CD14-positive monocyte (primary cell): ENCODE results near the gene TNFRSF14. TPM values are rescaled to one million over a fixed set of nuclear protein-coding genes. Genes with fewer than 3 reads are reported as not detected.

Experiments used
- DNase-seq, 3 donors: peaks; one replicate each; pipeline ENCODE4 v3.0.0-alpha.2; 2011 to 2022
- H2AFZ ChIP-seq: 2 replicates; pipeline ENCODE4 v1.6.0; 2012; ENCODE audit warnings: mild to moderate bottlenecking, low read depth, low read length, inconsistent platforms; ENCODE audit not compliant: insufficient read depth, poor library complexity, severe bottlenecking
- H3K27ac ChIP-seq, 2 donors: 1 replicate in 1 of 2; 2 replicates in 1 of 2; pipeline ENCODE4 v1.5.1; 2012 to 2013; ENCODE audit warnings: low read length in 2 of 2, control low read depth in 1 of 2, inconsistent platforms in 1 of 2, low read depth in 1 of 2, mild to moderate bottlenecking in 1 of 2
- H3K27me3 ChIP-seq, 2 donors: one replicate each; pipeline versions ENCODE4 v1.6.0 to v1.6.1; 2011 to 2013; ENCODE audit warnings: low read length in 2 of 2; ENCODE audit not compliant: control insufficient read depth in 2 of 2, insufficient read depth in 2 of 2
- H3K36me3 ChIP-seq, 2 donors: replicated peaks in 1 of 2; 1 replicate in 1 of 2; 2 replicates in 1 of 2; pipeline versions ENCODE4 v1.5.1 to v1.6.1; 2012 to 2013; ENCODE audit warnings: low read length in 2 of 2, control low read depth in 1 of 2, inconsistent platforms in 1 of 2, mild to moderate bottlenecking in 1 of 2; ENCODE audit not compliant: insufficient read depth in 2 of 2, control insufficient read depth in 1 of 2
- H3K4me1 ChIP-seq, 2 donors: 1 replicate in 1 of 2; 2 replicates in 1 of 2; pipeline versions ENCODE4 v1.5.1 to v1.6.1; 2012 to 2013; ENCODE audit warnings: low read length in 2 of 2, control low read depth in 1 of 2, inconsistent platforms in 1 of 2, mild to moderate bottlenecking in 1 of 2, moderate library complexity in 1 of 2; ENCODE audit not compliant: insufficient read depth in 2 of 2, control insufficient read depth in 1 of 2
- H3K4me2 ChIP-seq: replicated peaks from 2 replicates; pipeline ENCODE3; 2012; ENCODE audit warnings: low read length, moderate library complexity, mild to moderate bottlenecking; ENCODE audit not compliant: poor library complexity, severe bottlenecking; ENCODE audit errors: extremely low read depth
- H3K4me3 ChIP-seq, 3 experiments: fragments of 200-600 bp in 1 of 3; sonication (generic) in 1 of 3; replicated peaks in 1 of 3; 1 replicate in 2 of 3; 2 replicates in 1 of 3; pipeline ENCODE4 v1.5.1; 2011 to 2013; ENCODE audit warnings: low read length in 3 of 3, mild to moderate bottlenecking in 3 of 3, control low read depth in 2 of 3, low read depth in 2 of 3, inconsistent platforms in 1 of 3, moderate library complexity in 1 of 3
- H3K79me2 ChIP-seq: 2 replicates; pipeline ENCODE4 v1.6.0; 2012; ENCODE audit warnings: mild to moderate bottlenecking, control low read depth, inconsistent platforms, low read length, moderate library complexity; ENCODE audit not compliant: insufficient read depth
- H3K9ac ChIP-seq: 2 replicates; pipeline ENCODE4 v1.6.0; 2017; ENCODE audit warnings: low read length, mild to moderate bottlenecking; ENCODE audit not compliant: insufficient read depth, poor library complexity, severe bottlenecking
- H3K9me3 ChIP-seq, 2 donors: replicated peaks in 1 of 2; 1 replicate in 1 of 2; 2 replicates in 1 of 2; pipeline versions ENCODE4 v1.5.1 to v1.6.1; 2012 to 2013; ENCODE audit warnings: low read length in 2 of 2, control low read depth in 1 of 2; ENCODE audit not compliant: control insufficient read depth in 1 of 2, insufficient read depth in 1 of 2
- H4K20me1 ChIP-seq: 2 replicates; pipeline ENCODE4 v1.6.0; 2012; ENCODE audit warnings: mild to moderate bottlenecking, low read length, control low read depth, moderate library complexity; ENCODE audit not compliant: insufficient read depth
- H3K27ac Mint-ChIP-seq, 7 donors: one replicate each; pipeline ENCODE4 v1.8.0; 2020; ENCODE audit warnings: mild to moderate bottlenecking in 7 of 7, mixed read lengths in 7 of 7, moderate library complexity in 6 of 7, inconsistent platforms in 2 of 7
- H3K27me3 Mint-ChIP-seq, 3 donors: one replicate each; pipeline ENCODE4 v1.8.0; 2021 to 2022; ENCODE audit warnings: low read depth in 3 of 3, mild to moderate bottlenecking in 3 of 3, mixed read lengths in 3 of 3, moderate library complexity in 3 of 3, inconsistent platforms in 1 of 3
- H3K36me3 Mint-ChIP-seq, 2 donors: one replicate each; pipeline ENCODE4 v1.8.0; 2020; ENCODE audit warnings: mixed read lengths in 2 of 2, inconsistent platforms in 1 of 2, mild to moderate bottlenecking in 1 of 2
- H3K4me1 Mint-ChIP-seq: one replicate; pipeline ENCODE4 v1.8.0; 2020; ENCODE audit warnings: mild to moderate bottlenecking, mixed read lengths
- H3K4me3 Mint-ChIP-seq, 2 donors: one replicate each; pipeline ENCODE4 v1.8.0; 2020; ENCODE audit warnings: mild to moderate bottlenecking in 2 of 2, mixed read lengths in 2 of 2, moderate library complexity in 1 of 2
- H3K9me3 Mint-ChIP-seq, 7 donors: one replicate each; pipeline ENCODE4 v1.8.0; 2020 to 2022; ENCODE audit warnings: mixed read lengths in 7 of 7, mild to moderate bottlenecking in 6 of 7, moderate library complexity in 6 of 7, inconsistent platforms in 2 of 7
- CTCF ChIP-seq: fragments of 200-600 bp; IDR thresholded peaks from one replicate; pipeline ENCODE4 v1.8.0; 2022; ENCODE audit warnings: antibody characterized with exemption, mild to moderate bottlenecking
- WGBS: methylation state at CpG from one replicate; pipeline ENCODE4 v1.1.5; 2013; ENCODE audit warnings: missing lambda C conversion rate; ENCODE audit not compliant: insufficient coverage; 5-methylcytosine and 5-hydroxymethylcytosine counted together
- intact Hi-C, 2 donors: fragments of 100-400 bp; cut with micrococcal nuclease; formaldehyde crosslinking; loops; one replicate each; pipeline versions ENCODE4 v1.15.0 to v1.15.1; 2023
- polyA plus RNA-seq, 3 donors: library from polyadenylated mRNA; depleted of rRNA in 1 of 3; unstranded in 2 of 3; stranded (reverse) in 1 of 3; fragments of 300-500 nt in 2 of 3; fragments of >200 nt in 1 of 3; fragmentation: Illumina TruSeq in 2 of 3; gene quantifications; 1 replicate in 2 of 3; 2 replicates in 1 of 3; pipeline ENCODE4 v1.2.3, GENCODE V29; 2012 to 2021

Gene TNFRSF14
- polyA plus RNA-seq, 3 donors, result 62.1 to 512 (median 64.4) TPM

GRCh38 chr1:2593251-2593878, 37.2 kb downstream of the TNFRSF14 start:
- TF ChIP-seq CTCF, result no peak
- Histone ChIP-seq H3K9me3 (no peaks in the 10 kb centered on the region), H4K20me1 (no peaks in the 10 kb centered on the region), H3K36me3 (peaks cover 0 to 4% of the 10 kb centered on the region in 2 donors), H3K27me3 (no peaks in the 10 kb centered on the region), H3K4me2 (no peak overlapping the region), H3K27ac (no peak overlapping the region), H3K79me2 (no peaks in the 10 kb centered on the region), H3K4me1 (peaks cover 4 to 9% of the 10 kb centered on the region in 2 donors), H2AFZ (no peak overlapping the region), H3K9ac (peak overlapping the region; percentile 21), H3K4me3 (no peak overlapping the region)
- WGBS, result 88% methylated on average over 20 of the region's 26 CpGs
- Mint-ChIP-seq H3K27ac (no peak overlapping the region), H3K27me3 (peaks cover 6 to 24% (median 7%) of the 10 kb centered on the region in 3 donors), H3K4me3 (no peak overlapping the region), H3K36me3 (peaks cover 4 to 6% of the 10 kb centered on the region in 2 donors), H3K9me3 (peaks cover 0 to 7% (median 2%) of the 10 kb centered on the region in 7 donors), H3K4me1 (peaks cover 5% of the 10 kb centered on the region)
- intact Hi-C loops, result no loop called here
- no peak for DNase-seq

DNA sequence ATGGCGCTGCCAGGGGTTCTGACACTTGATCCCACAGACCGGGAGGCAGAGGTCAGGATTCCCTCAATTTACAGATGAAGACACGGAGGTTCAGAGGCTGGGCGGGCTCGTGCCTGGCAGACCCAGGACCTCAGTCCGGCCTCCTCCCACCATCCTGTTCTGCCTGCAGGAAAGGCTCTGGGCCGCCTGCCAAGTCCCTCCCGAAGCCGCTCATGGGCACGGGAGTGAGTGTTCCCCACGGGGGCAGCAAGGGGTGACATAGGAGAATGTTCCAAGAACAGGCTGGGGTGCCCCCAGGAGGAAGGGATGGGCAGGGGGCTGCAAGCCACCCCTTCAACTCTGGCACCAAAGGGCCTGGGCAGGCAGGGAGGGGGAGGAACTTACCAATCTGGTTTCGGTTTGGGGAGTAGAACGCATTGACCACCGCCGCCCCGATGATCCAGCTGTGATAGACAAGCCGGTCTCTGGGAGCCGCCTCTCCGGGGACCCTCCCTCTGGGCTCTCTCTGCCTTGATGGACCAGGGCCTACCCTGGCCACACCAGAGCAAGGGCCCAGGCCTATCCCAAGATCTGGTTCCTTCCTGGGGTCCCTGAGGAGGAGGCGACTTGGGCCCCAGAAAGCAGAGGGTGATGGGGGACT, 38.0 kb downstream of the TNFRSF14 start:
- Histone ChIP-seq H2AFZ (no peak overlapping the region), H3K79me2 (no peaks in the 10 kb centered on the region), H3K27ac (no peak overlapping the region), H3K9ac (no peak overlapping the region), H3K27me3 (no peaks in the 10 kb centered on the region), H3K4me2 (no peak overlapping the region), H3K36me3 (peaks cover 0 to 4% of the 10 kb centered on the region in 2 donors), H3K4me1 (peaks cover 4 to 9% of the 10 kb centered on the region in 2 donors), H4K20me1 (no peaks in the 10 kb centered on the region), H3K9me3 (no peaks in the 10 kb centered on the region), H3K4me3 (no peak overlapping the region)
- WGBS, result 59% methylated on average over 16 of the region's 20 CpGs
- Mint-ChIP-seq H3K4me1 (peaks cover 5% of the 10 kb centered on the region), H3K4me3 (peak overlapping the region; percentile 39 to 69), H3K27me3 (peaks cover 6 to 27% (median 9%) of the 10 kb centered on the region in 3 donors), H3K36me3 (peaks cover 4 to 6% of the 10 kb centered on the region in 2 donors), H3K9me3 (peaks cover 0 to 11% (median 3%) of the 10 kb centered on the region in 7 donors), H3K27ac (peak overlapping the region in 1 of 7 donors; percentile 20)
- TF ChIP-seq CTCF, result no peak
- intact Hi-C loops, result no loop called here
- DNase-seq, result no peak
